ENCODE results near the gene DCLRE1B.

Gene DCLRE1B

GRCh38 chr1:113904674-113905434 lies at the start of gene DCLRE1B, which contains the start of gene AP4B1:
Gene DCLRE1B, plus strand, starts transcription at chr1:113905326. Its CDS starts 261 bp downstream, at chr1:113905587.
Gene AP4B1, minus strand, starts transcription at chr1:113904799. Its CDS starts 82 bp downstream, at chr1:113904717.
- TF ChIP-seq GATA2 (IDR thresholded peaks at IDR 0.05; ENCODE audit: low read depth, low read length) (no peak; the same call in 1 of the 2 replicates), GATA3 (IDR thresholded peaks at IDR 0.05; ENCODE audit: low read depth, low read length) (no peak)

- TF ChIP-seq GATA2 (IDR thresholded peaks at IDR 0.05; ENCODE audit: low read depth, low read length), result no peak
- no peak for TF ChIP-seq GATA3 (IDR thresholded peaks at IDR 0.05; ENCODE audit: low read depth, low read length)
These were observed 49.3 kb upstream of the DCLRE1B start for GRCh38 chr1:113855630-113856400.

DNA sequence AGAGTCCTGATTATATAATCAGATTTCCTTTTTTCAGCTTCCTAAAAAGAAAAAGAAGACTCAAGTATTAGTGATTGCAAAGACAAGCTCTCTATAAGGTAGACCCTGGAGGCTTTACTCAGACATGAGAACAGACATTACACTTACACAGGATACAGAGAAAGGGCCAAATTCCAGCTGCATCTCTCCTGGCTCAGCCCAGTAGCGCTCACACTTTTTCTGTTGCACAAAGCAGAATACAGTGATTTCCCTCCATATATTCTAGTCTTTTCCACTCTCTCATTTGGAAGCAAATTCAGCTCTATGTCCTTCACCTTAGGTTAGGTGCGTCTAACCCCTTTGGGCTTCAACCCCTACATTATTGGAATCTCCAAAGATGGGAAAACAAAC lies 48.7 kb upstream of the DCLRE1B start:
- TF ChIP-seq GATA2 (IDR thresholded peaks at IDR 0.05; ENCODE audit: low read depth, low read length) (no peak), GATA3 (IDR thresholded peaks at IDR 0.05; ENCODE audit: low read depth, low read length) (no peak)

DNA sequence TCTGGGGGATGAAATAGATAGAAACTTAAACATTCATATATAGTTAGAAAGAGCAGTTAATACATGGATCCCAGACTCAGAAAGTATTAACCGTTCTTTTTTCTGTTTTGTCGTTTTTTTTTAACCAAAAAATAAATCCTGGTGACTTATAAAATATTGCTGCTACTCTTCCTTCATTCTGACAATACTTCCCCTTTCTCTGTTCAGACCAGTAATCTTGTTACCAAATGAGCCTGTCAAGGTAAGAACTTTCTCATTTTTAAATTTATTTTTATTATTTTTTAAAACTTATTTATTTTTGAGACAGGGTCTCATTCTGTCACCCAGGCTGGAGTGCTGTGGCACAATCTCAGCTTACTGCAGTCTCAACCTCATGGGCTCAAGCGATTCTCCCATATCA lies 47.4 kb upstream of the DCLRE1B start:
- TF ChIP-seq GATA2 (IDR thresholded peaks at IDR 0.05; ENCODE audit: low read depth, low read length) (no peak), GATA3 (IDR thresholded peaks at IDR 0.05; ENCODE audit: low read depth, low read length) (no peak)

DNA sequence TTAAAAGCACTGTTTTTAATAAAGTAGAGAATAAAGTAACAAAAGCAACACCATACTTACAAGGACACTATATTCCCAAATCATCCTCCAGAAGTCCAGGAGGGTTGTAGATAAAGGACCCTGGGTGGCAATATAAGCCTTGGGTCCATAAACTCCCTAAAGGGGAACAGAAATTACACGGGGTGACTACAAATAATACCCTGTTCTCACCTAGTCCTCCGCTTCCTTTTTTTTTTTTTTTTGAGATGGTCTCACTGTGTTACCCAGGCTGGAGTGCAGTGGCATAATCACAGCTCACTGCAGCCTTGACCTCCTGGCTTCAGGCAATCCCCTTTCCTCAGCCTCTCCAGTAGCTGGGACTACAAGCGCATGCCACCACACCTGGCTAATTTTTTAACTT lies 46.7 kb upstream of the DCLRE1B start:
- TF ChIP-seq GATA3 (IDR thresholded peaks at IDR 0.05; ENCODE audit: low read depth, low read length) (no peak), GATA2 (IDR thresholded peaks at IDR 0.05; ENCODE audit: low read depth, low read length) (no peak)

DNA sequence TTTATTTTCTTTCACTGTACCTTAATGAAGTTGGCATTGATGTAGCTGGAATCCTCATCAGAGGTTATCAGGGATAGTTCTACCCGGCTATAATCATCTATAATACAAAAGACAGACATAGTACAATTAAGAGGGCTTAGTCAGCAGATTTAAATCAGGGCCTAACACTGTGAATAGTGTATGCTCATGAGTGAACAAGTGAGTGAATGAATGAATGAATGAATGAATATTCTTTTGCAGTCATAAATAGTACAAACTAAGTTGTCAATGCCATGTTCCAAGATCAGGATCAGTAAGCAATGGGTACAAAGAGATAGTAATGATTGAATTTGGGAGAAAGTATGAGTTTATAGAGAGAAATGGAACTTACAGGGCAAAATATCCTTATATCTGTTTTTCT lies 46.1 kb upstream of the DCLRE1B start:
- TF ChIP-seq GATA2 (IDR thresholded peaks at IDR 0.05; ENCODE audit: low read depth, low read length) (no peak), GATA3 (IDR thresholded peaks at IDR 0.05; ENCODE audit: low read depth, low read length) (no peak)

DNA sequence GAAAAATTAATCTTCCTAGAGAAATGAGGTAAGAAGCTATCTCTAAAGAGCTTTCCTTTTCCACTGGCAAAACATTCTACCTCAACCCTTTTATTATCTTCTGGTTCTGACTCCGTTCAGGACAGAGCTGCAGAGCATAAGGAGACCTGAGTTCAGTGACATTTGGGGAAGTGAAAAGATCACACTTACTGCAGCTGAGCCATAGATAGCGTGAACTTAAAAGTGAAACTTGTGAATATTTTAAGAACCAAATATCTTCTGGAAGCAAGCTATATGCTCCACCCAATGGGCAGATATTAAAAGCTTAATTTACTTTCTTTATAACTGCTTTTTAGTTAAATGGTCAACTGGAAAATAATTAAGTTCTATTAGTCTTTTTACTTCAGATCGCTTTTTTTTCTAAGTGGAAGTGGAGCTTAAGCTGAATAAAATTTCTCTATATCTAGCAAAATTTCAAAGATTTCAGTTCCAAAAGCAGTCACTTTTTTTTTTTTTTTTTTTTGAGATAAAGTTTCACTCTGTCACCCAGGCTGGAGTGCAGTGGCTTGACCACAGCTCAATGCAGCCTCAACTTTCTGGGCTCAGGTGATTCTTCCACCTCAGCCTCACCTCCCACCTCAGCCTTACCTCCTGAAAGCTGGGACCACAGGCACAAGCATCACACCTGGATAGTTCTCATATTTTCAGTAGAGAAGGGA lies 45.5 kb upstream of the DCLRE1B start:
- TF ChIP-seq GATA3 (IDR thresholded peaks at IDR 0.05; ENCODE audit: low read depth, low read length), result no peak
- TF ChIP-seq GATA2 (IDR thresholded peaks at IDR 0.05; ENCODE audit: low read depth, low read length), result no peak

- TF ChIP-seq GATA2 (IDR thresholded peaks at IDR 0.05; ENCODE audit: low read depth, low read length) (no peak), GATA3 (IDR thresholded peaks at IDR 0.05; ENCODE audit: low read depth, low read length) (no peak)
These were observed 44.2 kb upstream of the DCLRE1B start for GRCh38 chr1:113860891-113861290.

GRCh38 chr1:113861641-113862040 lies 43.5 kb upstream of the DCLRE1B start:
- TF ChIP-seq GATA2 (IDR thresholded peaks at IDR 0.05; ENCODE audit: low read depth, low read length), result no peak
- no peak for TF ChIP-seq GATA3 (IDR thresholded peaks at IDR 0.05; ENCODE audit: low read depth, low read length)

GRCh38 chr1:113868387-113869083 lies 36.6 kb upstream of the DCLRE1B start:
- no peak for TF ChIP-seq GATA2 (IDR thresholded peaks at IDR 0.05; ENCODE audit: low read depth, low read length)
- no peak for TF ChIP-seq GATA3 (IDR thresholded peaks at IDR 0.05; ENCODE audit: low read depth, low read length)

DNA sequence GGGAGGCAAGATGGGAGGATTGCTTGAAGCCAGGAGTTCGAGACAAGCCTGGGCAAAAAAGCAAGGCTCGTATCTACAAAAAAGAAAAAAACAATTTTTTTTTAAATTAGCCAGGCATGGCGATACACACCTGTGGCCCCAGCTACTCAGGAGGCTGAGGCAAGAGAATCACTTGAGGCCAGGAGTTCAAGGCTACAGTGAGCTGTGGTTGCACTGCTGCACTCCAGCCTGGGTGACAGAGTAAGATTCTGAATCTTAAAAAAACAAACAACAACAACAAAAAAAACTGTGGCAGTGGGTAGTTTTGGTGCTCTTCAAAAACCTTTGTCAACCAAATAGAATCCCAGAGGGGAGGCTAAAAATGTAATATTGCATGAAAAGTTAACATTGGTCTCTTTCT lies 34.3 kb upstream of the DCLRE1B start:
- TF ChIP-seq GATA2 (IDR thresholded peaks at IDR 0.05; ENCODE audit: low read depth, low read length) (no peak), GATA3 (IDR thresholded peaks at IDR 0.05; ENCODE audit: low read depth, low read length) (no peak)

GRCh38 chr1:113871597-113872113 lies 33.5 kb upstream of the DCLRE1B start, which contains the start of gene PTPN22:
Gene PTPN22, minus strand, starts transcription at chr1:113871712.
- no peak for TF ChIP-seq GATA3 (IDR thresholded peaks at IDR 0.05; ENCODE audit: low read depth, low read length)

- no peak for TF ChIP-seq GATA2 (IDR thresholded peaks at IDR 0.05; ENCODE audit: low read depth, low read length)
- no peak for TF ChIP-seq GATA3 (IDR thresholded peaks at IDR 0.05; ENCODE audit: low read depth, low read length)
These were observed 32.7 kb upstream of the DCLRE1B start for GRCh38 chr1:113872219-113872935.

Measured in SH-SY5Y (cell line).